Thymus (tissue), 11 donors: ENCODE results near the gene RIMS3. TPM values are rescaled to one million over a fixed set of nuclear protein-coding genes. Genes with fewer than 3 reads are reported as not detected.
A peak's percentile ranks its signal among the peaks of the same experiment; 100 is the strongest.
"Not testable (repeated sequence)": the region's sequence is repeated elsewhere in the genome, so short reads cannot be mapped to it uniquely, and the experiment has no call there.

ENCODE experiments used
- DNase-seq, 9 donors: peaks; one replicate each; pipeline ENCODE4 v3.0.0-alpha.2; 2013; ENCODE audit warnings: low spot score in 9 of 9, low read depth in 6 of 9, missing footprints in 1 of 9
- H3K27ac ChIP-seq, 2 donors: one replicate each; pipeline ENCODE4 v1.5.1; 2013; ENCODE audit warnings: control low read depth in 1 of 2, low read depth in 1 of 2, low read length in 1 of 2, mild to moderate bottlenecking in 1 of 2, moderate library complexity in 1 of 2
- H3K27me3 ChIP-seq, 2 donors: one replicate each; pipeline ENCODE4 v1.5.1; 2013; ENCODE audit warnings: low read length in 1 of 2; ENCODE audit not compliant: control insufficient read depth in 2 of 2, insufficient read depth in 1 of 2
- H3K36me3 ChIP-seq, 2 donors: one replicate each; pipeline ENCODE4 v1.5.1; 2013; ENCODE audit warnings: low read length in 1 of 2, mild to moderate bottlenecking in 1 of 2, moderate library complexity in 1 of 2; ENCODE audit not compliant: control insufficient read depth in 2 of 2, insufficient read depth in 2 of 2
- H3K4me1 ChIP-seq, 2 donors: one replicate each; pipeline ENCODE4 v1.5.1; 2013; ENCODE audit warnings: low read length in 2 of 2; ENCODE audit not compliant: control insufficient read depth in 2 of 2, insufficient read depth in 2 of 2
- H3K4me3 ChIP-seq, 2 donors: one replicate each; pipeline ENCODE4 v1.5.1; 2013; ENCODE audit warnings: low read length in 2 of 2, control low read depth in 1 of 2, mild to moderate bottlenecking in 1 of 2
- H3K9me3 ChIP-seq, 2 donors: one replicate each; pipeline ENCODE4 v1.5.1; 2013; ENCODE audit warnings: low read length in 1 of 2, mild to moderate bottlenecking in 1 of 2; ENCODE audit not compliant: control insufficient read depth in 2 of 2, insufficient read depth in 1 of 2
- WGBS: extraction: QIAGEN DNeasy Blood & Tissue Kit; methylation state at CpG from one replicate; pipeline ENCODE4 v1.1.7; 2013; 5-methylcytosine and 5-hydroxymethylcytosine counted together
- polyA plus RNA-seq: library from polyadenylated mRNA; stranded (reverse); fragments of 200-250 nt; gene quantifications from one replicate; pipeline ENCODE4 v1.2.3, GENCODE V29; 2013
- total RNA-seq: library from RNA; stranded (reverse); fragments of 120-200 nt; gene quantifications from one replicate; pipeline ENCODE4 v1.2.4, GENCODE V29; 2013
- donor health status: healthy.

Gene RIMS3
- total and polyA plus RNA-seq, 2 donors: 2.1 to 3.8 TPM

- DNase-seq: no peak
These were observed 34.8 kb downstream of the RIMS3 start for GRCh38 chr1:40630488-40631223.

GRCh38 chr1:40629546-40629945, 35.9 kb downstream of the RIMS3 start:
- H3K4me3 ChIP-seq, H3K27me3 ChIP-seq, H3K36me3 ChIP-seq: not testable (repeated sequence)
- Histone ChIP-seq H3K27ac (peak overlapping the region; percentile 39 to 75), H3K9me3 (peaks cover 0 to 11% of the 10 kb centered on the region in 2 donors), H3K4me1 (peaks cover 17 to 54% of the 10 kb centered on the region in 2 donors)
- peak in 6 of 9 donors; percentile 34 to 78 (median 56) for DNase-seq
- 5% methylated on average over 4 of the region's 4 CpGs for WGBS

More at GRCh38 chr1:40630488-40631223, 34.8 kb downstream of the RIMS3 start:
- Histone ChIP-seq H3K9me3 (peaks cover 0 to 8% of the 10 kb centered on the region in 2 donors), H3K27ac (no peak overlapping the region), H3K4me3 (no peak overlapping the region), H3K36me3 (peaks cover 0 to 6% of the 10 kb centered on the region in 2 donors), H3K27me3 (no peaks in the 10 kb centered on the region), H3K4me1 (peaks cover 9 to 43% of the 10 kb centered on the region in 2 donors)
- 95% methylated on average over 7 of the region's 7 CpGs for WGBS

- Histone ChIP-seq H3K4me3 (no peak overlapping the region), H3K4me1 (peaks cover 17 to 61% of the 10 kb centered on the region in 2 donors), H3K9me3 (peaks cover 0 to 11% of the 10 kb centered on the region in 2 donors), H3K27ac (peak overlapping the region in 1 of 2 donors; percentile 75), H3K36me3 (peaks cover 0 to 6% of the 10 kb centered on the region in 2 donors), H3K27me3 (no peaks in the 10 kb centered on the region)
- DNase-seq: no peak
- 92% methylated on average over 2 of the region's 2 CpGs for WGBS
These were observed 36.6 kb downstream of the RIMS3 start for GRCh38 chr1:40628903-40629292.

GRCh38 chr1:40627987-40628902, 37.2 kb downstream of the RIMS3 start:
- H3K27me3 ChIP-seq: no peaks in the 10 kb centered on the region
- peaks cover 0 to 11% of the 10 kb centered on the region in 2 donors for H3K9me3 ChIP-seq
- H3K4me3 ChIP-seq: no peak overlapping the region
- peaks cover 17 to 67% of the 10 kb centered on the region in 2 donors for H3K4me1 ChIP-seq
- WGBS: 81% methylated on average over 9 of the region's 9 CpGs
- H3K36me3 ChIP-seq: peaks cover 0 to 6% of the 10 kb centered on the region in 2 donors
- no peak overlapping the region for H3K27ac ChIP-seq
- DNase-seq: no peak

GRCh38 chr1:40626383-40626770, 39.1 kb downstream of the RIMS3 start:
- peaks cover 0 to 11% of the 10 kb centered on the region in 2 donors for H3K9me3 ChIP-seq
- no peak for DNase-seq
- no peak overlapping the region for H3K4me3 ChIP-seq
- H3K36me3 ChIP-seq: peaks cover 0 to 6% of the 10 kb centered on the region in 2 donors
- no peaks in the 10 kb centered on the region for H3K27me3 ChIP-seq
- whole genome bisulfite sequencing: 97% methylated on average over 10 of the region's 10 CpGs
- peaks cover 29 to 85% of the 10 kb centered on the region in 2 donors for H3K4me1 ChIP-seq
- H3K27ac ChIP-seq: no peak overlapping the region

GRCh38 chr1:40625476-40626382, 39.8 kb downstream of the RIMS3 start:
- H3K36me3 ChIP-seq: peaks cover 0 to 6% of the 10 kb centered on the region in 2 donors
- no peak overlapping the region for H3K4me3 ChIP-seq
- H3K4me1 ChIP-seq: peaks cover 30 to 88% of the 10 kb centered on the region in 2 donors
- no peaks in the 10 kb centered on the region for H3K27me3 ChIP-seq
- DNase-seq: no peak
- peaks cover 0 to 8% of the 10 kb centered on the region in 2 donors for H3K9me3 ChIP-seq
- WGBS: 65% methylated on average over 18 of the region's 18 CpGs
- H3K27ac ChIP-seq: peak overlapping the region in 1 of 2 donors; percentile 50

GRCh38 chr1:40625076-40625475, 40.4 kb downstream of the RIMS3 start:
- 30% methylated on average over 4 of the region's 4 CpGs for WGBS

GRCh38 chr1:40622936-40623629, 42.4 kb downstream of the RIMS3 start:
- no peak for DNase-seq
- WGBS: 94% methylated on average over 4 of the region's 4 CpGs
- Histone ChIP-seq H3K27ac (no peak overlapping the region), H3K9me3 (peaks cover 0 to 6% of the 10 kb centered on the region in 2 donors), H3K4me3 (no peak overlapping the region), H3K27me3 (no peaks in the 10 kb centered on the region), H3K36me3 (peaks cover 0 to 2% of the 10 kb centered on the region in 2 donors), H3K4me1 (peaks cover 26 to 73% of the 10 kb centered on the region in 2 donors)

More at GRCh38 chr1:40625076-40625475, 40.4 kb downstream of the RIMS3 start:
- Histone ChIP-seq H3K27me3 (no peaks in the 10 kb centered on the region), H3K27ac (no peak overlapping the region), H3K4me3 (no peak overlapping the region), H3K4me1 (peaks cover 35 to 88% of the 10 kb centered on the region in 2 donors), H3K36me3 (peaks cover 0 to 6% of the 10 kb centered on the region in 2 donors), H3K9me3 (peaks cover 0 to 6% of the 10 kb centered on the region in 2 donors)
- peak in 7 of 9 donors; percentile 38 to 78 (median 45) for DNase-seq
